Keratinocyte (primary cell): Measurements from ENCODE around the gene WNT9B. TPM values are rescaled to one million over a fixed set of nuclear protein-coding genes. Genes with fewer than 3 reads are reported as not detected.

Source experiments
- DNase-seq: peaks from one replicate; pipeline ENCODE4 v3.0.0-alpha.2; 2011; ENCODE audit warnings: low read depth, missing footprints, low spot score
- FAIRE-seq: peaks from 2 replicates; lab custom pipeline; 2011; peaks lifted over from hg19 to GRCh38; lab: Jason Lieb, UNC
- H2AFZ ChIP-seq: 2 replicates; pipeline ENCODE4 v1.6.0; 2012; ENCODE audit warnings: low read length, control low read depth, inconsistent platforms; ENCODE audit not compliant: control insufficient read depth
- H3K27ac ChIP-seq: 2 replicates; pipeline ENCODE4 v1.5.1; 2011; ENCODE audit warnings: low read length; ENCODE audit not compliant: control insufficient read depth, insufficient read depth
- H3K27me3 ChIP-seq: 3 replicates; pipeline ENCODE4 v1.6.0; 2011; ENCODE audit warnings: low read length; ENCODE audit not compliant: control insufficient read depth, insufficient read depth; ENCODE audit errors: extremely low read depth
- H3K36me3 ChIP-seq, 2 experiments: 2 replicates in 1 of 2; 3 replicates in 1 of 2; pipeline ENCODE4 v1.5.1; 2011; ENCODE audit warnings: low read length in 2 of 2, mild to moderate bottlenecking in 1 of 2; ENCODE audit not compliant: control insufficient read depth in 2 of 2, insufficient read depth in 2 of 2; ENCODE audit errors: extremely low read depth in 1 of 2
- H3K4me1 ChIP-seq: 3 replicates; pipeline ENCODE4 v1.5.1; 2011; ENCODE audit warnings: low read length; ENCODE audit not compliant: control insufficient read depth, insufficient read depth; ENCODE audit errors: extremely low read depth
- H3K4me2 ChIP-seq: 3 replicates; pipeline ENCODE4 v1.6.0; 2011; ENCODE audit warnings: low read depth, low read length; ENCODE audit not compliant: control insufficient read depth, insufficient read depth; ENCODE audit errors: extremely low read depth
- H3K4me3 ChIP-seq, 3 experiments: fragments of 200-600 bp in 1 of 3; sonication (generic) in 1 of 3; 2 replicates in 2 of 3; 3 replicates in 1 of 3; pipeline ENCODE4 v1.5.1; 2011 to 2016; ENCODE audit warnings: low read length in 3 of 3, mild to moderate bottlenecking in 3 of 3, control low read depth in 2 of 3, inconsistent platforms in 1 of 3, low read depth in 1 of 3, mixed read lengths in 1 of 3, mixed run types in 1 of 3, moderate library complexity in 1 of 3; ENCODE audit not compliant: control insufficient read depth in 2 of 3, insufficient read depth in 2 of 3; ENCODE audit errors: extremely low read depth in 1 of 3
- H3K79me2 ChIP-seq: 2 replicates; pipeline ENCODE4 v1.6.0; 2012; ENCODE audit warnings: low read length; ENCODE audit not compliant: control insufficient read depth, insufficient read depth
- H3K9ac ChIP-seq: 3 replicates; pipeline ENCODE4 v1.6.0; 2011; ENCODE audit warnings: low read length; ENCODE audit not compliant: control insufficient read depth, insufficient read depth; ENCODE audit errors: extremely low read depth
- H3K9me1 ChIP-seq: 3 replicates; pipeline ENCODE4 v1.6.0; 2011; ENCODE audit warnings: low read length; ENCODE audit not compliant: control insufficient read depth, insufficient read depth; ENCODE audit errors: extremely low read depth
- H3K9me3 ChIP-seq: 2 replicates; pipeline ENCODE4 v1.5.1; 2012; ENCODE audit warnings: low read depth, low read length; ENCODE audit not compliant: control insufficient read depth
- H4K20me1 ChIP-seq: 3 replicates; pipeline ENCODE4 v1.6.0; 2011; ENCODE audit warnings: low read length; ENCODE audit not compliant: control insufficient read depth, insufficient read depth; ENCODE audit errors: extremely low read depth
- EZH2 ChIP-seq: IDR thresholded peaks from one replicate; pipeline ENCODE4 v1.6.1; 2012; ENCODE audit warnings: inconsistent platforms, mild to moderate bottlenecking, low read length, moderate library complexity
- dilution Hi-C: fragments of 300-500 bp; cut with MboI; formaldehyde crosslinking; loops from one replicate; pipeline ENCODE4 v1.7.0; 2020; ENCODE audit warnings: low sequenced_read_pairs; ENCODE audit not compliant: extremely low pct_ligation_motif_present
- polyA plus RNA-seq, 5 experiments: library from polyadenylated mRNA; depleted of rRNA in 3 of 5; stranded (reverse) in 3 of 5; stranded (forward) in 1 of 5; unstranded in 1 of 5; fragments of >200 nt; gene quantifications; 1 replicate in 1 of 5; 2 replicates in 3 of 5; 3 replicates in 1 of 5; pipeline versions ENCODE4 v1.2.1 to v1.2.3, GENCODE V29; 2011 to 2012; ENCODE audit warnings: missing spikeins in 2 of 5, low read depth in 1 of 5, low replicate concordance in 1 of 5
- TF ChIP-seq, protein P1 (sequence below), 3 experiments: IDR thresholded peaks in 1 of 3; conservative IDR thresholded peaks in 1 of 3; optimal IDR thresholded peaks in 1 of 3; 2 replicates in 2 of 3; 3 replicates in 1 of 3; pipeline versions ENCODE3 to v1.5.1; 2011; ENCODE audit warnings: low read length in 3 of 3, mild to moderate bottlenecking in 3 of 3, moderate library complexity in 2 of 3, control low read depth in 1 of 3, inconsistent platforms in 1 of 3; ENCODE audit not compliant: insufficient read depth in 2 of 3; ENCODE audit errors: extremely low read depth in 1 of 3

WNT9B gene
- polyA plus RNA-seq, 1 donor (not counting 4 experiments of a cell fraction or from before 2014, with no cell fraction given), result not detected

GRCh38 chr17:46865100-46865499 is 13.7 kb downstream of the WNT9B start:
- Histone ChIP-seq H3K27me3 (no peaks in the 10 kb centered on the region), H3K4me2 (no peak overlapping the region), H3K4me1 (no peaks in the 10 kb centered on the region), H3K36me3 (no peaks in the 10 kb centered on the region), H3K4me3 (no peak overlapping the region), H3K9me3 (no peaks in the 10 kb centered on the region), H3K27ac (no peak overlapping the region), H4K20me1 (no peaks in the 10 kb centered on the region), H2AFZ (no peak overlapping the region), H3K9me1 (no peaks in the 10 kb centered on the region), H3K79me2 (no peaks in the 10 kb centered on the region), H3K9ac (no peak overlapping the region)
- dilution Hi-C loops, result no loop called here
- FAIRE-seq (no peak), DNase-seq (no peak)
- TF ChIP-seq EZH2, result no peak

DNA sequence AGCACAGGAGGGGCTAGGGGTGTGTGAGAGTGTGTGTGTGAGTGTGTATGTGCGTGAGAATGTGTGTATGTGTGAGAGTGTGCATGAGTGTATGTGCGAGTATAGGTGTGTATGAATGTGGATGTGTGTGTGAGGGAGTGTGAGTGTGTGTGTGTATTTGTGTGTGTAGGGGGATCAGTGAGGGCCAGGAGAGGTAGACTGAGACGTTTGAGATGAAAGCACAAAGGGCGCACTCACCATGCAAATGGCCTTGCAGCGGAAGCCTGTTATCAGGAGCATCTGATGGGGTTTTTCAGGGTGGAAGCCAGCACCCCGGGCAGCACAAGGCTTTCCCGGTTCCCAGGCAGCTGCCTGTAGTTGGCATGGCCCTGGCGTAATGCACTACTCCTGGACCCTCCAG is 14.9 kb downstream of the WNT9B start:
- TF ChIP-seq, protein P1, sequence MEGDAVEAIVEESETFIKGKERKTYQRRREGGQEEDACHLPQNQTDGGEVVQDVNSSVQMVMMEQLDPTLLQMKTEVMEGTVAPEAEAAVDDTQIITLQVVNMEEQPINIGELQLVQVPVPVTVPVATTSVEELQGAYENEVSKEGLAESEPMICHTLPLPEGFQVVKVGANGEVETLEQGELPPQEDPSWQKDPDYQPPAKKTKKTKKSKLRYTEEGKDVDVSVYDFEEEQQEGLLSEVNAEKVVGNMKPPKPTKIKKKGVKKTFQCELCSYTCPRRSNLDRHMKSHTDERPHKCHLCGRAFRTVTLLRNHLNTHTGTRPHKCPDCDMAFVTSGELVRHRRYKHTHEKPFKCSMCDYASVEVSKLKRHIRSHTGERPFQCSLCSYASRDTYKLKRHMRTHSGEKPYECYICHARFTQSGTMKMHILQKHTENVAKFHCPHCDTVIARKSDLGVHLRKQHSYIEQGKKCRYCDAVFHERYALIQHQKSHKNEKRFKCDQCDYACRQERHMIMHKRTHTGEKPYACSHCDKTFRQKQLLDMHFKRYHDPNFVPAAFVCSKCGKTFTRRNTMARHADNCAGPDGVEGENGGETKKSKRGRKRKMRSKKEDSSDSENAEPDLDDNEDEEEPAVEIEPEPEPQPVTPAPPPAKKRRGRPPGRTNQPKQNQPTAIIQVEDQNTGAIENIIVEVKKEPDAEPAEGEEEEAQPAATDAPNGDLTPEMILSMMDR (optimal IDR thresholded peaks at IDR 0.05 in 1 of 3, IDR thresholded peaks at IDR 0.05 in 1 of 3, conservative IDR thresholded peaks at IDR 0.05 in 1 of 3; ENCODE audit: extremely low read depth in 1 of 3, insufficient read depth in 2 of 3, low read length in 3 of 3), result no peak
- TF ChIP-seq EZH2, result no peak

GRCh38 chr17:46866747-46867146 is 15.4 kb downstream of the WNT9B start:
- Histone ChIP-seq H3K36me3 (no peaks in the 10 kb centered on the region), H3K9me1 (no peaks in the 10 kb centered on the region), H3K4me3 (no peak overlapping the region), H3K27me3 (no peaks in the 10 kb centered on the region), H3K9ac (no peak overlapping the region), H3K4me1 (no peaks in the 10 kb centered on the region), H2AFZ (no peak overlapping the region), H3K27ac (no peak overlapping the region), H3K9me3 (no peaks in the 10 kb centered on the region), H3K79me2 (no peaks in the 10 kb centered on the region), H4K20me1 (no peaks in the 10 kb centered on the region), H3K4me2 (no peak overlapping the region)
- FAIRE-seq (no peak), DNase-seq (no peak)
- dilution Hi-C loops, result no loop called here
- TF ChIP-seq EZH2, result no peak
- TF ChIP-seq, protein P1 (optimal IDR thresholded peaks at IDR 0.05 in 1 of 3, IDR thresholded peaks at IDR 0.05 in 1 of 3, conservative IDR thresholded peaks at IDR 0.05 in 1 of 3; ENCODE audit: extremely low read depth in 1 of 3, insufficient read depth in 2 of 3, low read length in 3 of 3), result no peak

More for the DNA sequence above, 14.9 kb downstream of the WNT9B start:
- Histone ChIP-seq H3K4me2 (no peak overlapping the region), H3K4me1 (no peaks in the 10 kb centered on the region), H3K9me1 (no peaks in the 10 kb centered on the region), H3K27me3 (no peaks in the 10 kb centered on the region), H3K27ac (no peak overlapping the region), H4K20me1 (no peaks in the 10 kb centered on the region), H3K9me3 (no peaks in the 10 kb centered on the region), H3K79me2 (no peaks in the 10 kb centered on the region), H3K36me3 (no peaks in the 10 kb centered on the region), H3K9ac (no peak overlapping the region), H2AFZ (no peak overlapping the region), H3K4me3 (no peak overlapping the region)
- dilution Hi-C loops, result no loop called here
- DNase-seq, result no peak
- FAIRE-seq, result no peak
